ENCODE data around the gene PPM1B.

- no peak for TF ChIP-seq CTCF (IDR thresholded peaks at IDR 0.05)
- TF ChIP-seq POLR2AphosphoS5 (IDR thresholded peaks at IDR 0.05): no peak
Measured at GRCh38 chr2:44167311-44167907, 1.3 kb upstream of the PPM1B start.
